SH-SY5Y (cell line): Measurements from ENCODE around the gene ZEB2.

ENCODE experiments used
- GATA2 ChIP-seq: IDR thresholded peaks from 2 replicates; pipeline ENCODE4 v1.6.1; 2011; ENCODE audit warnings: mild to moderate bottlenecking, low read depth, low read length
- GATA3 ChIP-seq: IDR thresholded peaks from 2 replicates; pipeline ENCODE4 v1.6.1; 2011; ENCODE audit warnings: low read depth, mild to moderate bottlenecking, low read length, moderate library complexity

The ZEB2 gene

DNA sequence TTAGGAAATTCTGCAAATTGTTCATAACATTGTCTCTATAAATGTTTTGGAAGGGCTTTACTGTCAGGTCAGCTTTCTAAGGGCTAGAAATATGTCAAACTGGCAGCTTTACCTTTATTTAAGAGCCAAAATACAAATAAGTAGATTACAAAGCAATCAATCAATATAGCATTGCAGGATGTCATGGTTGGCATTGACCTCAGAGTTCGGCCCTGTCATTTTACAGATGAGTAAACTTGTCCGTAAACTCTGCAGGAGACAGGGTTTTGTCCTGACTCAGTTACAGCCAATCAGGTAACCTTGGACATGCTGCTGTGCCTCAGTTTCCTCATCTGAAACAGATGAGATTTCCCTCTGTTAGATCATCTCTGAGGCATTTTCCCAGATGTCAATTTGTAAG lies 25.9 kb upstream of the ZEB2 start:
- no peak for TF ChIP-seq GATA3
- TF ChIP-seq GATA2 = no peak

DNA sequence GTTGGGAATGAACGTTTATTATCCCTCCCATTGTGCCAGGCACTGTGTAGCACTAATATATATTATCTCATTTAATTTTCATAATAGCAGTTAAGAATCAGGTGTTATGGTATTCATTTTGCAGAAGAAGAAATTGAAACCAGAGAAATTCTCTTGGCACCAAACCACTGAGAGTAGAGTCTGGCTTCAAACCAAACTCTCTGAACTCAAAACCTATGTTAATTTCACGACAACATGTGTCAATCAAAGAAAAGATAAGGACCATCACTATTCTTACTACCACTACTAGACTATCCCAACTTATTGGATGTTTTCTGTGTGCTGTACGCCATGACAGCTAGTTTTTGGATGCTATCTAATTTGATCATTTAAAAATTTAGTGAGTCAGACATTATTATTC lies 24.1 kb upstream of the ZEB2 start:
- TF ChIP-seq GATA3 = no peak
- no peak for TF ChIP-seq GATA2

DNA sequence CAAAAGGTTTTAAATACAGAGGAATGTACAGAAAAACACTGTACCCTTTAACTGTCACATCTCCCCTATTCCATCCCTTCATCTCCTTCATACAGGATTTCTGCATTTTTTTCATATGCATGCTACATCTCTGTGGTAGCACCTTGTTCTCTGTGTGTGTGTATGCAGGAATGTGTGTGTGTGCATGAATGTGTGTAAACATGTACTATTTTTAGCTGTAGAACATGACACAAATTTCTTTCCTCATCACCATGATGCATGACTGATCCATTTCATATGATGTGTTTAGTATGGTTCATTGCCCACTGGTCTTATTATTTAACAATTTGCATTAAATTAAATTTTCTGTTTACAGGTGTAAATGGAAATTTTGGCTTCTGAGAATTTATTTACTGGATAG lies 21.5 kb upstream of the ZEB2 start:
- no peak for TF ChIP-seq GATA2
- no peak for TF ChIP-seq GATA3

DNA sequence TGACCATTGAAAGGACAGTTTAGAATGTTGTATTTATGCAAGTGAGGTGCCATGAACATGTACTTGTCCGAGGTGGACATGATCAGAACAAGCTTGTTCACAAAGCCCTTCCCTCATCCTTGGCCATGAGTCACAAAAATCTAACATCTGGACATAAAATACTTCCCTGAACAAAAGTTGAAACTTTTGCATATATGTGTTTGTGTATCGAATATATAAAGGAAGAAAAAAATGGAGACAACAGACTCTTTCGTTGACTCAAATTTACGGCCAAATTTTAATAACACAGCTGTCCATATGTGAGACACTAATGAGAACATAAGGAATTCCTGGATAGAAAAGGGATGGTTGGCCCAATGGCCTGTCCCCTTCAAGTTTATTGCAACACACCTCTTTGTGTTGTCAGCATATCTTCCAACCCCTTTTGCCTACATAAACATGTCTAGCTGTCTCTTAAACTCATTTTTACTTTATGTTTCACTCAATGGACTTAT lies 19.4 kb upstream of the ZEB2 start:
- TF ChIP-seq GATA2 = no peak
- no peak for TF ChIP-seq GATA3

DNA sequence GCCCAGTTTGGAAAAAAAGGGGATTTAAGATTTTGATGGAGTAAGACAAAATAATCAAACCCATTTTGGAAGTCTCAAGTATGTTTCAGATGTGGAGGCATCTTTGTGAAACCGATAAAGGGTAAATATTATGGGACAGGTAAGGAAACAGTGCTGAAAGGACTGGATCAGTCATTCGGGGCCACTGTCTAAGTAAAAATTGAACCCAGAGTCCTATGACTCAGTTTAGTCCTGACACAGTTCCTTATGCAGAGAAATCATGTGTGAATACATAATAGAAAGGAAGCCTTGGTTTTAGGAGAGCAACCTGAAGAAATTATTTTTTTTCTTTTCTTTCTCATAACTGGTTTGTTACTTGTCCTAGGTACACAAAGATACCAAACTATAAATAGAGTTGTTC lies 15.4 kb upstream of the ZEB2 start:
- no peak for TF ChIP-seq GATA3
- no peak for TF ChIP-seq GATA2

DNA sequence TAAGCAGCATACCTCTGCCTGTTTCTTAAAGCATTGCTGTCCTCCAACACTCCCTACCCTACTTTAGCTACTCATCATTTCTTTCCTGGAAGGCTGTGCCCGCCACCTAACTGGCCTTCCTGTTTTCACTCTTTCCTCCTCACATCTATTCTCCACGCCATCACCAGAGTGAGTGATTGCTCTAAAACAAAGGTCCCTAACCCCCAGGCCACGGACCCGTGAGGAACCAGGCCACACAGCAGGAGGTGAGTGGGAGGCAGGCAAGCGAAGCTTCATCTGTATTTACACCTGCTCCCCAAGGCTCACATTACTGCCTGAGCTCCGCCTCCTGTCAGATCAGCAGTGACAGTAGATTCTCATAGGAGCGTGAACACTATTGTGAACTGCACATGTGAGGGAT lies 13.3 kb upstream of the ZEB2 start:
- TF ChIP-seq GATA3 = no peak
- no peak for TF ChIP-seq GATA2

DNA sequence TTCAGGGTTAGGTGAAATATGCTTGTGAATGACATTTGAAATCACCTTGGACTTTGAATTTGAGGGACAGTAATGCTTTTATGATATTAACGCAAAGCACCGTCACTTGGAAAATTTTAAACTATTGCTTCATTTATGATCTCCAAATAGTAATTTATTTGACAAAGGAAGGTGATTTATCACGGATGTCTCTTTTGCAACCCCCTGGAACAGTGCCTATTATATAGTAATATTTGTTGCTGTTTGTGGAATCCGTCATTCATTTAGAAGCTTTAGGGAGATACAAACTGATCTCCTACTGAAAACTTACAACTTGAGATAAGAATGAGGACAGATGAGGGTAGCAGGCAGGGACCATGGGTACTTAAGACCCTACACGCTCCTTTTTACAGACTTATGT lies 10.7 kb upstream of the ZEB2 start:
- no peak for TF ChIP-seq GATA3
- no peak for TF ChIP-seq GATA2

DNA sequence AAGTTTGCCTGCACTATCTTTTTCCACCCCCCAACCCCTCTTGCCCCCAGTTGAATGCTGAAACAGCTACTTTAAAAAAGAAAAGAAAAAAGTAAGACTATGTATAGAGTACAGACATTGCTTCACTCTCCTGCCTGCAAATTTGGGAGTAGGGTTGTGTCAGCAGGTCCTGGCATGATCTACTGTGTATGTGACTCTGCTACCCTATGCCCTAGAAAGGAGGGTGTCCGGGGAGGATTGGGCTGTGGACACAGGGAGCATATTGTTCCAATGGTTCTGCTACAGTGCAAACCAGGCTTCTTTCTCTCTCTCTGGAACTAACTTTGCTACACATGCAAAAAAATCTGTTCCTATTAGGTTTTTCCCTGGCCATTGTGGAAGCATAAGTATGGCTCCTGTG lies 9.9 kb upstream of the ZEB2 start:
- TF ChIP-seq GATA3 = no peak
- no peak for TF ChIP-seq GATA2

DNA sequence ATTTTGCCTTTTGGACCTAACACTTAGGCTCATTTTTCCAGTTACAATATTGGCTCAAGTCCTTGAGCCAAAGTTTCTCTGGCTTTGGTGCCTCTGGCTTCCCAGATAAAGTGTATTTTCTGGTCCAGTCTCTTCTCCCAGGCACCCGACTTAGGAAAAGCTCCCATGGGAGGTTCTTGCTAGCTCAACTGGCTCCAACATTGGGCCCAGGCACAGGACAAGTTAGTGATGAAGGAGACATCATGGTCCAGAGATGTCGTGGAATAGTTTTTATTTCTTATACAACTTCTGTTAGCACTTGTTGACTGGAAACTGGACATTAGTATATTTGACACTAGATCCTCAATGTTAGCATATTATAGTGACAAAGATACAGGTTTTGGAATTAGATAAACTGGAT lies 8.2 kb upstream of the ZEB2 start:
- no peak for TF ChIP-seq GATA2
- no peak for TF ChIP-seq GATA3

DNA sequence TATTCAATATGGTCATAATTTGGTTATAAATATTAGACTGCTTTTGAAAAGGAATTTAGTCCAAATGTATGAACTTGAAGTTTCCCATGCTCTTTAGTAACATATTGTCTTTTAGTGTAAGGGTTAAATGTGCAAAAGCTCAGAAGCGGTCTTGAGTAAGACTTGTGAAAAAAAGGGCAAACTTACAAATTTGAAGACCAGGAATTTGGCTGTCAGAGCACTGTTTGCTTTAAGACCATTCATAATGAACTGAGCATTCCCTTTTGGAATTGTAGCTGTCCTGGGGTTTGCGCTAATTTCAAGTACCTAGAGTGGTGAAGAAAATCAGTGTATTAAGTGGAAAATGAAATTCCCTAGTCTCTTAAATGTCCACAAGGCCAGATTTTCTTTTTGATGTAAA lies 6.9 kb upstream of the ZEB2 start:
- TF ChIP-seq GATA2 (no peak), GATA3 (no peak)

DNA sequence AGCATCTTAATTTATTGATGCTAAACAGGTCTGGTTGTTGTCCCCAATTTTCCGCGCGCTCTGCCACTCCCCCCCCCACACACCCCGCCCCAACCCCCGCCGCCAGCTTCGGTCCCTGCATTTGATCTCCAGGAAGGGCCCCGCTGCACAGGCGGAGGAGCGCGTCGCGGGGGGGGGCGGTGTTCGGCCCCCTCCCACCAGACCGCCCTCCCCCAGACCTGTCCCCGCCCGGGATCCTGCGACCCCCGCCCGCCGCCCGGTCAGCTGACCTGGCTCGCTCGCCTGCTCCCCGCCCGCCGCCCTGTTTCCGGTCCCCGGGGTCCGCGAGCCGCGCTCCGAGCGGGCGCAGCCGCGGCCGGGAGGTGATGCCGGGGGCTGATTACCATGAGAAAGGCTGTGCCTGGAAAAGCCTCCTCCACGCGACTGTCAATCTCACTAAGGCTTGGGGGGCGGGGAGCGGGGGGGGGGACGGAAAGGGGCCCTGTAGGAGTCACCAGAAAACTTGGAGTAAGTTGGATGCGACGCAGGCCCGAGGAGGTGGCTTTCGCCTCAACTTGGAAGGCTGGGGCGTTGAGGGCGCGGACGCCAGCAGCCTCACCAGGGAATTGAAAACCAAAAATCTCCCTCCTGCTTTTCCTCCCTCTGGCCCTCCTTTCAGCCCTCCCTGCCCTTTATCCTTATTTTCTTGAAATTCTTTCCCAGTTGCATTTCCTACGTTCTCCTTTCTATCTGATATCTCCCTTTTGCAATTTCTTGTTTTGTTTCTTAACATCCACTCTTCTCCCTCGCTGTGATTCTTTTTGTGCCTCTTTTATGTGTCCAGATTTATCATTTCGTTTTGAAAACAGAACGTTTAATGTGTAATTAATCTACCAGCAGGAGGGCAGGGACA lies 4.4 kb upstream of the ZEB2 start:
- 0 out of 2 replicates have a peak, but pooled peaks have one; percentile 15 for TF ChIP-seq GATA2
- no peak for TF ChIP-seq GATA3

DNA sequence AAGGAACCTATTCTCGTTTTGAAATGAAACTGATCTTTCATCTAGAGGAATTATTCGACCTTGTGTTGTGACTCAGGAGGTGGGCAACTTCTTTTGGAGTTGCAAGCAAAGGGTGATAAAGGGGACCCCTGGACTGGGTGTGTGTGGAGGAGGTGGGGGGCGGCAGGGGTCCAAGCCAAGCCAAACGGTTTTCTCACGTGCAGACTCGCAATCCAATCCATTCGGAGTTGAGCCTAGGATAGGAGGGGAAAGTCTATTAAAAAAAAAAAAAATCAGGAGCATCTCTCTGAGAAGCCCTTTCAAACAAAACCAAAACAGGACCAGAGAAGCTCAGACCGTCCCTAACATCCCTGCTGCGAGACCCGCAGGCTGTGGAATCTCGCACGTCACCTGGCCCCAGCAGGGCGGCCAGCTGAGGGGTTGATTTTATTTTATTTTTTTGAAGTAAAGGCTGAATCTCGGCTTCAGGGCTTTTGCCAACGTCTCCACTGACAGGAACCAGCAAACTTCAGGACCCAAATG lies 3.7 kb upstream of the ZEB2 start:
- TF ChIP-seq GATA3 = no peak
- no peak for TF ChIP-seq GATA2

DNA sequence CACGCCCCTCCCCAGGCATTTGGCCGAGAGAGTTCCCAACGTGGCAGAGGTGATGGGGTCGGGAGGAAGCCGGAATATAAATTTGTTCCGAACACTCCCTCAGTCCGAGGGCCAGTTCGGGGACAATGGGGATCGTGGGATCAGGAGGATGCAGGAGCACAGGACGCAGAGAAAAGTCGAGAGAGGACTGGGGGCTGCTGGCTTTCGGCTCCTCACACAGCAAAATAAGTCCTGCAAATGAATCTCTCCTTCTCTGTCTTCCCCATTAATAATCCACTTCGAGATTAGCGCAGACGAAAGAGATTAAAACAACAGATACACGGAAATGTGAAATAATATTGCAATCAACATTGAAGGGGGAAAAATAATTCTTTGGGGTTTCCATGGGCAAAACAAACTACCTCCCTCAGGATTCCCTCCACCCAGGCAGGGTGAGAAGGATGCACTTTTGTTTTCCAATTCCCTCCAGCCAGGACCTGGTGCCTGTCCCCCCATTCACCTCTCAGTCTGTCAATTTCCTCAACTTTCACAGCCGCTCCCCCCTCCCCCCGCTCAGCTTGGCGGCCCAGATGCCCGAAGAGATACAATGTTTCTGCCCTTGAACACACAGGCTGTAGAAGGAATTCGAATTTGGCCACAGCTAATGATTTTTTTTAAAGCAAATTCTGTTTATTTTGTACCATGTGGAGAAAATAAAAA lies 3.1 kb upstream of the ZEB2 start:
- TF ChIP-seq GATA3 (peak; percentile 64; the same call in 1 of the 2 replicates), GATA2 (peak; percentile 87)

DNA sequence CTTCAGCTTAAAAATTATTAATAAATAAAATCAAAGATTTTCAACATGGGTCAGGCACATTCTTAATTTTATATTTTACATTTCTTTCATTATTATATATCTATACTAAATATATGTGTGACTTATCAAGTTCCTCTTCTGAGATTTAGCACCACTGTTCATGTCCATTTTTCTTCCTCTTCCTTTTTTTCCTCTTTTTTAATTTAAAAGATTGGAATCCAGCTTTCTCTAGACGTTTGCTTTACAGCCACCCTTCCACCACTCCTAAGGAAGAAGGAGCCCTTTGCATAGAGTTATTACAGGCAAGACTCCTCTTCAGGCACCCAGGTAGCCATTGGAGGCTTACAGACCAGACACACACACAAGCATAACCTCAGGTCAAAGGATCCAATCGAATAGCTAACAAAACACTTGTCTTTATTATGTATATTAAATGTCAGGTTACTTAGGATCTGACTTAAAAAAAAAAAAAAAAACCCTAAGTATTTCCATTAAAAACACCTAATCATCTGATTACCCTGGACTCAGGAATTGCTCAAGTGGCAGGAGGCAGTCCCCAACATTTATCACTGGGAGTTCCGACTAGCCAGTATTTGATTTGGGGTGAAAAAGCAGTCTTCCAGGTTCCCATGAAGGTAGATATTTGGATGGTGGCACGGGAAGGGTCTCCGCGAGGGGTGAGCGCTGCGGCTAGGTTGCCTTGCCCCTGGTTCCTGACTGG lies 2.4 kb upstream of the ZEB2 start:
- no peak for TF ChIP-seq GATA3
- no peak for TF ChIP-seq GATA2

DNA sequence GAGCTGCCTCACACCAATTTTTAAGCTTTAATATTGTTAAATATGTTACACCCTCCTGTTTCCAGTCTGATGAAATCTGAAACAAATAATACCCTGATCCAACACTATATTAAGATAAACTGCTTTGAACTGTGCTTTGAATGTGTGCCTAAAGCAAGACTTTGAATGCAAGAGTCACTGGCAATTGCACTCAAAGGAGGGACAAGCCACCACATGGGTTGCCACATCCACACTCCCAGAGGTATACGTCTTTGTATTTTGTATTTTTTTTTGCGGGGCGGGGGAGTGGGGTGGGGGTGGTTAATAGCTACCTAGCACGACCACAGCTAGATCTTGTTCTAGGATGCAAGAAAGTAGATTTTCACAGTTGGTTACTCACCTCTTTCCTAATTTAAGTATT lies 1.8 kb upstream of the ZEB2 start:
- TF ChIP-seq GATA2 (no peak), GATA3 (no peak)
